Raji (cell line): ENCODE results near the gene STAC3.

Experiments
- POLR2A ChIP-seq: IDR thresholded peaks from 2 replicates; pipeline ENCODE4 v1.6.1; 2011; ENCODE audit warnings: low read depth, low read length, control low read depth; ENCODE audit not compliant: insufficient read depth

Gene STAC3

GRCh38 chr12:57212701-57213057, 38.3 kb downstream of the STAC3 start:
- TF ChIP-seq POLR2A: no peak

GRCh38 chr12:57211791-57212700, 38.9 kb downstream of the STAC3 start:
- TF ChIP-seq POLR2A: no peak

GRCh38 chr12:57210926-57211692, 39.9 kb downstream of the STAC3 start:
- no peak for TF ChIP-seq POLR2A

- no peak for TF ChIP-seq POLR2A
Observed at GRCh38 chr12:57210461-57210860, 40.5 kb downstream of the STAC3 start.

- no peak for TF ChIP-seq POLR2A
Observed at GRCh38 chr12:57209916-57210315, 41.1 kb downstream of the STAC3 start.

GRCh38 chr12:57208631-57209282, 42.2 kb downstream of the STAC3 start:
- no peak for TF ChIP-seq POLR2A

GRCh38 chr12:57207731-57208630, 43.0 kb downstream of the STAC3 start:
- no peak for TF ChIP-seq POLR2A

GRCh38 chr12:57205931-57206330, 45.1 kb downstream of the STAC3 start:
- no peak for TF ChIP-seq POLR2A

GRCh38 chr12:57205186-57205585, 45.8 kb downstream of the STAC3 start:
- no peak for TF ChIP-seq POLR2A

- no peak for TF ChIP-seq POLR2A
Observed at GRCh38 chr12:57204454-57204853, 46.5 kb downstream of the STAC3 start.

- TF ChIP-seq POLR2A: no peak
Observed at GRCh38 chr12:57203791-57204190, 47.2 kb downstream of the STAC3 start.

- no peak for TF ChIP-seq POLR2A
Observed at GRCh38 chr12:57203201-57203600, 47.8 kb downstream of the STAC3 start.

- TF ChIP-seq POLR2A: no peak
Observed at GRCh38 chr12:57202321-57202720, 48.7 kb downstream of the STAC3 start.

GRCh38 chr12:57201631-57202030, 49.4 kb downstream of the STAC3 start:
- no peak for TF ChIP-seq POLR2A

GRCh38 chr12:57201219-57201618, 49.8 kb downstream of the STAC3 start:
- TF ChIP-seq POLR2A: no peak
